PC-9 (cell line): ENCODE results near the gene USP53. TPM values are rescaled to one million over a fixed set of nuclear protein-coding genes. Genes with fewer than 3 reads are reported as not detected.

Experiments
- BruUV-seq: library from RNA; stranded (reverse); fragments of 400-500 nt; replicated peaks from 2 replicates; lab custom pipeline; 2021; lab: Mats Ljungman, UMichigan
- CTCF ChIA-PET: fragments of 300-600 bp; sonication (Branson Sonifier 250); formaldehyde crosslinking; loops from one replicate; lab custom pipeline; 2022; ENCODE audit warnings: antibody characterized with exemption; lab: Charles Lee
- POLR2A ChIA-PET: fragments of 300-600 bp; sonication (Branson Sonifier 250); formaldehyde crosslinking; loops from one replicate; lab custom pipeline; 2022; ENCODE audit warnings: antibody characterized with exemption; ENCODE audit not compliant: unreplicated experiment; lab: Charles Lee
- DNase-seq, 2 experiments: peaks; one replicate each; pipeline versions ENCODE4 v3.0.0 to v3.0.0-alpha.2; 2015 to 2022; ENCODE audit warnings: mixed read lengths in 1 of 2
- H2AFZ ChIP-seq: fragments of 200-600 bp; sonication (generic); 2 replicates; pipeline ENCODE4 v1.8.1; 2017; ENCODE audit warnings: antibody characterized with exemption
- H3F3A ChIP-seq: fragments of 200-600 bp; sonication (generic); 2 replicates; pipeline ENCODE4 v1.8.1; 2017; ENCODE audit warnings: antibody characterized with exemption, mild to moderate bottlenecking, low read depth; ENCODE audit not compliant: insufficient read depth
- H3K27ac ChIP-seq: fragments of 200-600 bp; sonication (generic); 2 replicates; pipeline ENCODE4 v1.6.1; 2016; ENCODE audit warnings: mixed run types
- H3K27me3 ChIP-seq: fragments of 200-600 bp; sonication (generic); 2 replicates; pipeline ENCODE4 v1.6.1; 2016; ENCODE audit warnings: low read depth, mixed run types; ENCODE audit not compliant: insufficient read depth
- H3K36me3 ChIP-seq: fragments of 200-600 bp; sonication (generic); 2 replicates; pipeline ENCODE4 v1.6.1; 2016; ENCODE audit warnings: low read depth, mixed run types
- H3K4me1 ChIP-seq: fragments of 200-600 bp; sonication (generic); replicated peaks from 2 replicates; pipeline ENCODE4 v1.6.1; 2016; ENCODE audit warnings: mixed run types; ENCODE audit not compliant: insufficient read depth
- H3K4me2 ChIP-seq: fragments of 200-600 bp; sonication (generic); 2 replicates; pipeline ENCODE4 v1.6.1; 2017; ENCODE audit warnings: mixed run types
- H3K4me3 ChIP-seq: fragments of 200-600 bp; sonication (generic); 2 replicates; pipeline ENCODE4 v1.6.1; 2016; ENCODE audit warnings: mixed run types
- H3K79me2 ChIP-seq: fragments of 200-600 bp; sonication (generic); 2 replicates; pipeline ENCODE4 v1.6.1; 2017; ENCODE audit warnings: low read depth, mixed run types
- H3K9me2 ChIP-seq: fragments of 200-600 bp; sonication (generic); 2 replicates; pipeline ENCODE4 v1.8.1; 2017; ENCODE audit warnings: mild to moderate bottlenecking; ENCODE audit not compliant: insufficient read depth
- H3K9me3 ChIP-seq: fragments of 200-600 bp; sonication (generic); 2 replicates; pipeline ENCODE4 v1.8.1; 2016; ENCODE audit warnings: low read depth; ENCODE audit not compliant: insufficient read depth
- H4K20me1 ChIP-seq: fragments of 200-600 bp; sonication (generic); 2 replicates; pipeline ENCODE4 v1.8.1; 2017; ENCODE audit not compliant: insufficient read depth
- EZH2 ChIP-seq: fragments of 200-600 bp; sonication (generic); IDR thresholded peaks from 2 replicates; pipeline ENCODE4 v1.8.0; 2017; ENCODE audit warnings: antibody characterized with exemption, low read depth
- intact Hi-C: fragments of 100-400 bp; cut with micrococcal nuclease; formaldehyde crosslinking; loops from one replicate; pipeline ENCODE4 v1.10.0; 2022; ENCODE audit not compliant: unreplicated experiment
- total RNA-seq: library from RNA; stranded (reverse); gene quantifications from 2 replicates; pipeline ENCODE4 v1.2.3, GENCODE V29; 2021
- TF ChIP-seq, protein P1 (sequence below): fragments of 200-600 bp; sonication (generic); conservative IDR thresholded peaks from 2 replicates; pipeline ENCODE4 v1.6.1; 2017; ENCODE audit warnings: mixed run types, antibody characterized with exemption, mild to moderate bottlenecking, moderate library complexity

Gene USP53
- total RNA-seq, 1 experiment from 2014 or later: 19.3 TPM

DNA sequence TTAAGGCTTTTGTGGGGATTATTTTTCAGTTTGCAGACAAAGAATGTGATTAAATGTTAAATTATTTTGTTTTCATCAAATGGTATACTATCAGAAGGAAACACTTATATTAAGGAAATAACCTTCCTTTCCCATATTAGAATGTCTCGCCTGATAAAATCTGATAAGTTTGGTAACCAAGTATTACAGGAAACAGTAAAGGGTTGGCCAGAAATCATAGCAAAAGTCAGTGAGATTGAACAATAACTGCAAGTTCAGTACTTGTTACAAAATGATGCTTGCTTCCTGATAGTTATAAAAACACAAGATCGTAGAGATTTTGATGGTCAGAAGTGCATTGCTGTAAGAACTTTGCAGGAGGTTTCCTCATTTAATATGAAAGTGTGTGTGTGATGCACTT is 68.9 kb downstream of the USP53 start:
- DNase-seq: no peak
- ChIA-PET CTCF (no interaction called here), POLR2A (no interaction called here)
- H3K9me2 ChIP-seq: no peaks in the 10 kb centered on the region
- intact Hi-C loops: no loop called here
- H3K4me1 ChIP-seq: no peaks in the 10 kb centered on the region
- no peaks in the 10 kb centered on the region for H3K27me3 ChIP-seq
- BruUV-seq: no TSS peak
- H3K4me3 ChIP-seq: no peak overlapping the region
- no peak overlapping the region for H3K27ac ChIP-seq
- no peaks in the 10 kb centered on the region for H4K20me1 ChIP-seq
- 0 out of 2 replicates have a peak, but pooled peaks cover 2% of the 10 kb centered on the region for H3F3A ChIP-seq
- H3K79me2 ChIP-seq: no peaks in the 10 kb centered on the region
- H3K9me3 ChIP-seq: no peaks in the 10 kb centered on the region
- no peaks in the 10 kb centered on the region for H3K36me3 ChIP-seq
- H2AFZ ChIP-seq: no peak overlapping the region
- TF ChIP-seq, protein P1, sequence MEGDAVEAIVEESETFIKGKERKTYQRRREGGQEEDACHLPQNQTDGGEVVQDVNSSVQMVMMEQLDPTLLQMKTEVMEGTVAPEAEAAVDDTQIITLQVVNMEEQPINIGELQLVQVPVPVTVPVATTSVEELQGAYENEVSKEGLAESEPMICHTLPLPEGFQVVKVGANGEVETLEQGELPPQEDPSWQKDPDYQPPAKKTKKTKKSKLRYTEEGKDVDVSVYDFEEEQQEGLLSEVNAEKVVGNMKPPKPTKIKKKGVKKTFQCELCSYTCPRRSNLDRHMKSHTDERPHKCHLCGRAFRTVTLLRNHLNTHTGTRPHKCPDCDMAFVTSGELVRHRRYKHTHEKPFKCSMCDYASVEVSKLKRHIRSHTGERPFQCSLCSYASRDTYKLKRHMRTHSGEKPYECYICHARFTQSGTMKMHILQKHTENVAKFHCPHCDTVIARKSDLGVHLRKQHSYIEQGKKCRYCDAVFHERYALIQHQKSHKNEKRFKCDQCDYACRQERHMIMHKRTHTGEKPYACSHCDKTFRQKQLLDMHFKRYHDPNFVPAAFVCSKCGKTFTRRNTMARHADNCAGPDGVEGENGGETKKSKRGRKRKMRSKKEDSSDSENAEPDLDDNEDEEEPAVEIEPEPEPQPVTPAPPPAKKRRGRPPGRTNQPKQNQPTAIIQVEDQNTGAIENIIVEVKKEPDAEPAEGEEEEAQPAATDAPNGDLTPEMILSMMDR: no peak
- TF ChIP-seq EZH2: no peak
- no peak overlapping the region for H3K4me2 ChIP-seq

DNA sequence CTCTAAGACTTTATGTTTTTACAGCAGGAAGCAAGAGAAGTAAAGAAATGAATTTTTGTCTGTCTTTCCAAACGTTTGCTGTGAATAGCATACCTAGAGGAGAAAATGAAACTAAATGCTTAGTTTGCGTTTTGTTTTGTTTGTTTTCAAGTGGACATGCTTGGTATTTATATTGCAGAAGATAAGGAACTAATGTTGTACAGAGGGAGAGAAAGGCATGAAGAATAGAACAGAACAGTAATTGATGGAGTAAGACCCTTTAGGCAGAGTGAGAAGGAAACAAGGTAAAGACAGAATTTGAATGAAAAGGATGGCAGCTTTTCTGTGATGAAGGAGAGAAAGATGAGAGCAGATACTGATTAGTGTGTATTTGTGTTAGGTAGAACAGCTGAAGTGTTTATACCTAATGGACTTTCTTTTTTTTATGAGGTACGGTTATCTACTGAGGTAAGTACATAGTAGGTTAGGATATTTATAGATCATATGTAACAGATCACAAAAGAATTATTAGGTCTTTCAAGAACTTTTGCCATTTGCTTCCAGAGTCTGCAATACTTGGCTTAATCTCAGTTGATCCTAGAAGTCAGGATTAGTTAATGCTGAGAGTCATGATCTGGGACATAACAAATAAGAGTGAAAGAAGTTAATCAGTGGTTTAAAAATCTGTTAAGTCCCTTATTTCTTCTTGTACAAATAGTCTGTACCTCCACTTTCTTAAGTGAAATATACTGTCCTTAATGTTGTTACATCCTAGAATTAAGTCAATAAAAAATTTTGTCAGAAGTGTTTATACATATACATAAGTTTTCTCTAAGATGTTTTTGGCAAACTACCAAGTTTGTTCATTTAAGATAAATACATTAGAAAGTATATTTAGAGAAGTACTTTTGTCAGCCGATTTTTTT is 72.6 kb downstream of the USP53 start:
- BruUV-seq: no TSS peak

DNA sequence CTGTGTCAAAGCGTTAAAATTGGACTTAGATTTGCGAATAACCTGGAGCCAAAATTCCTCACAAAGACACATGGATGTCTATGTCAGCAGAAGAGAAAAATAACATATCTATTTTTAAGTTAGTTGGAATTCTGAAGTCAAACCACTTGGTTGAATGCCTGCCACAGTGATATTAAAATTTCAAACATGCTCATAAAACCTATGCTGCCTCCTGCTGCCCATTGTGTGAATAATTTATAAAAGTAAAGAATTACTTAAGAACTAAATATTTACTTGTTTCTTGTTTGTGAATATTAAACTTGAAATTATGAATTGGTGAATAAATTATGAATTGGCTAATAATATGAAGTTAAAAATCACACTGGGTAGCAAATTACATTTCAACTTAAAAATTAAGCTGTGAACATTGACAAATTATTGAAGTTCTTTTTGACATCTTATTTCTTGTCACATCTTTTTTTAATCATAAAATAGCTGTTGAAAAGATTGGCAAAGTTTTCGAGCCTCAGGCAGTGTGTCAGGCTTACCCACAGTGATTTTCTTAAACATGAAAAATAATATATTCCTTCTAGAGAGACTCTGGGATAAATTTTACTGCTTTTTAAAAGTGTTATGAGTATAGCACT is 74.0 kb downstream of the USP53 start:
- CTCF ChIA-PET: no interaction called here
- no peaks in the 10 kb centered on the region for H3K9me3 ChIP-seq
- intact Hi-C loops: loop anchor here (5.0 kb wide), 2 partner anchors 244 to 304 kb away; no protein-coding TSS in a partner anchor
- H2AFZ ChIP-seq: no peak overlapping the region
- peak in 1 of 2 experiments; percentile 41 for DNase-seq
- no peak overlapping the region for H3K4me3 ChIP-seq
- H3K27me3 ChIP-seq: no peaks in the 10 kb centered on the region
- no peaks in the 10 kb centered on the region for H3K79me2 ChIP-seq
- H3K4me1 ChIP-seq: no peaks in the 10 kb centered on the region
- H4K20me1 ChIP-seq: no peaks in the 10 kb centered on the region
- no peaks in the 10 kb centered on the region for H3K9me2 ChIP-seq
- no peak overlapping the region for H3K27ac ChIP-seq
- POLR2A ChIA-PET: no interaction called here
- no peak overlapping the region for H3K4me2 ChIP-seq
- BruUV-seq: no TSS peak
- TF ChIP-seq, protein P1: peak; percentile 69
- no peak for TF ChIP-seq EZH2
- no peaks in the 10 kb centered on the region for H3K36me3 ChIP-seq
- 0 out of 2 replicates have a peak, but pooled peaks cover 2% of the 10 kb centered on the region for H3F3A ChIP-seq

More for the DNA sequence above, 72.6 kb downstream of the USP53 start:
- Histone ChIP-seq H2AFZ (no peak overlapping the region), H3K9me3 (no peaks in the 10 kb centered on the region), H3K27me3 (no peaks in the 10 kb centered on the region), H3K36me3 (no peaks in the 10 kb centered on the region), H4K20me1 (no peaks in the 10 kb centered on the region), H3K9me2 (no peaks in the 10 kb centered on the region), H3F3A (0 out of 2 replicates have a peak, but pooled peaks cover 2% of the 10 kb centered on the region), H3K4me3 (no peak overlapping the region), H3K4me2 (no peak overlapping the region), H3K79me2 (no peaks in the 10 kb centered on the region), H3K4me1 (no peaks in the 10 kb centered on the region), H3K27ac (no peak overlapping the region)
- POLR2A ChIA-PET: no interaction called here
- intact Hi-C loops: loop anchor here (5.0 kb wide), 2 partner anchors 243 to 303 kb away; no protein-coding TSS in a partner anchor
- CTCF ChIA-PET: no interaction called here
- no peak for TF ChIP-seq EZH2
- TF ChIP-seq, protein P1: no peak
- no peak for DNase-seq
